ENCODE results near the gene HYOU1. TPM values are rescaled to one million over a fixed set of nuclear protein-coding genes. Genes with fewer than 3 reads are reported as not detected.

HYOU1 gene
- total and polyA plus RNA-seq, 2 donors (not counting 1 experiment from before 2014, with no cell fraction given), result 73.7 to 85.6 TPM

DNA sequence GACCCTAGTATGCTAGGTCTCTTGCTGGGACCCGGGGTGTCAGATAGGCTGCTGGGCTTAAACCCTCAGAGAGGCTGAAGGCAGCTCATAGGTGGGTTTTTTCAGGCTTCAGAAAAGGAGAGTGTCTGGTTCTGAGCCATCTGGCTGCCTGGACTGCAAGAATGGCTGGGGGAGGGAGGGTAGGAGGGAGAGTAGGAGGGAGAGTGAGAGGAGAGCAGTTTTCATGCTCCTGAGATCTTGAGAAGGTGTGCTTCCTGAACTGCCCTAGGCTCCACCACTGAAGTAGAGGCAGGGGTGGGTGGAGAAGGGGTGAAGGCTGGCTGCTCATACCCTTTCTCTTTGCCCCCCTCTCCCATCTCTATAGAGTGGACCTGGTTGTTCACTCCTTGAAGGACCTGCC lies 32.3 kb upstream of the HYOU1 start:
- TF ChIP-seq CTCF (conservative IDR thresholded peaks at IDR 0.05 in 1 of 2, IDR thresholded peaks at IDR 0.05 in 1 of 2; ENCODE audit: low read depth in 1 of 2, low read length in 2 of 2), result no peak
- TF ChIP-seq EZH2 (IDR thresholded peaks at IDR 0.05; ENCODE audit: low read length, missing control alignments), result no peak
- Histone ChIP-seq H3K4me2 (ENCODE audit: extremely low read depth, insufficient read depth, low read length) (no peak overlapping the region), H2AFZ (ENCODE audit: low read length) (no peak overlapping the region), H4K20me1 (ENCODE audit: control insufficient read depth, extremely low read depth, insufficient read depth, low read length) (no peaks in the 10 kb centered on the region), H3K4me1 (ENCODE audit: control insufficient read depth, extremely low read depth, insufficient read depth, low read length) (peaks cover 14% of the 10 kb centered on the region), H3K27ac (ENCODE audit: insufficient read depth, low read length) (no peak overlapping the region), H3K9me3 (ENCODE audit: control insufficient read depth, insufficient read depth, low read depth, low read length) (no peaks in the 10 kb centered on the region), H3K27me3 (ENCODE audit: control insufficient read depth, insufficient read depth, low read length) (no peaks in the 10 kb centered on the region), H3K79me2 (ENCODE audit: control insufficient read depth, insufficient read depth, low read length) (peaks cover 37% of the 10 kb centered on the region), H3K36me3 (ENCODE audit: control insufficient read depth, insufficient read depth, low read length) (peaks cover 12% of the 10 kb centered on the region), H3K9ac (ENCODE audit: insufficient read depth, low read length) (no peak overlapping the region), H3K4me3 (replicated peaks in 1 of 4; ENCODE audit: control extremely low read depth in 1 of 4, insufficient read depth in 1 of 4, low read depth in 3 of 4, low read length in 4 of 4) (no peak overlapping the region)
- no peak for DNase-seq (ENCODE audit: low read depth in 2 of 2)

DNA sequence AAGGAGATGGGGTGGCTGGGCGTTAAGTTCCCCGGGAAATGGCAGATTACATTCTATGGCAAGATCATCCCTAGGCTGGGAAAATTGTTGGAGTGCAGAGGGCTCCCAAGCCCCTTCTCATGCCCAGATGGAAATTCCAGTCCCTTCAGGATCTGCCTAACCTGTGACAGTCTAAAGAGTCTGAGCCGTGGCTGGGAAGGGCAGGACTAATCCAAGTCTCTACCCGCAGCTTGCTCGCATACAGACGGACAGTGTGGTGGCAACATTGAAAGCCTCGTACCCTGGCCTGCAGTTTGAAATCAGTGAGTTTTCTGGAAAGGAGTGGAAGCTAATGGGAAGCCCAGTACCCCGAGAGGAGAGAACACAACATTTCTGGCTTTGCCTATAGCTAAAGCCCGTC lies 31.4 kb upstream of the HYOU1 start:
- no peak overlapping the region for H2AFZ ChIP-seq (ENCODE audit: low read length)
- no peaks in the 10 kb centered on the region for H3K27me3 ChIP-seq (ENCODE audit: control insufficient read depth, insufficient read depth, low read length)
- peaks cover 28% of the 10 kb centered on the region for H3K79me2 ChIP-seq (ENCODE audit: control insufficient read depth, insufficient read depth, low read length)
- H3K9me3 ChIP-seq (ENCODE audit: control insufficient read depth, insufficient read depth, low read depth, low read length), result no peaks in the 10 kb centered on the region
- no peak overlapping the region for H3K9ac ChIP-seq (ENCODE audit: insufficient read depth, low read length)
- H3K4me1 ChIP-seq (ENCODE audit: control insufficient read depth, extremely low read depth, insufficient read depth, low read length), result peaks cover 15% of the 10 kb centered on the region
- no peak overlapping the region for H3K27ac ChIP-seq (ENCODE audit: insufficient read depth, low read length)
- no peaks in the 10 kb centered on the region for H4K20me1 ChIP-seq (ENCODE audit: control insufficient read depth, extremely low read depth, insufficient read depth, low read length)
- H3K4me3 ChIP-seq (replicated peaks in 1 of 4; ENCODE audit: control extremely low read depth in 1 of 4, insufficient read depth in 1 of 4, low read depth in 3 of 4, low read length in 4 of 4), result no peak overlapping the region
- no peak for TF ChIP-seq CTCF (conservative IDR thresholded peaks at IDR 0.05 in 1 of 2, IDR thresholded peaks at IDR 0.05 in 1 of 2; ENCODE audit: low read depth in 1 of 2, low read length in 2 of 2)
- TF ChIP-seq EZH2 (IDR thresholded peaks at IDR 0.05; ENCODE audit: low read length, missing control alignments), result no peak
- DNase-seq (ENCODE audit: low read depth in 2 of 2), result no peak
- peaks cover 10% of the 10 kb centered on the region for H3K36me3 ChIP-seq (ENCODE audit: control insufficient read depth, insufficient read depth, low read length)
- H3K4me2 ChIP-seq (ENCODE audit: extremely low read depth, insufficient read depth, low read length), result no peak overlapping the region

- Histone ChIP-seq H3K4me3 (replicated peaks in 1 of 4; ENCODE audit: control extremely low read depth in 1 of 4, insufficient read depth in 1 of 4, low read depth in 3 of 4, low read length in 4 of 4) (no peak overlapping the region), H4K20me1 (ENCODE audit: control insufficient read depth, extremely low read depth, insufficient read depth, low read length) (no peaks in the 10 kb centered on the region), H3K27me3 (ENCODE audit: control insufficient read depth, insufficient read depth, low read length) (no peaks in the 10 kb centered on the region), H2AFZ (ENCODE audit: low read length) (no peak overlapping the region), H3K36me3 (ENCODE audit: control insufficient read depth, insufficient read depth, low read length) (peaks cover 10% of the 10 kb centered on the region), H3K4me1 (ENCODE audit: control insufficient read depth, extremely low read depth, insufficient read depth, low read length) (peaks cover 9% of the 10 kb centered on the region), H3K4me2 (ENCODE audit: extremely low read depth, insufficient read depth, low read length) (no peak overlapping the region), H3K9me3 (ENCODE audit: control insufficient read depth, insufficient read depth, low read depth, low read length) (no peaks in the 10 kb centered on the region), H3K27ac (ENCODE audit: insufficient read depth, low read length) (no peak overlapping the region), H3K79me2 (ENCODE audit: control insufficient read depth, insufficient read depth, low read length) (peaks cover 22% of the 10 kb centered on the region), H3K9ac (ENCODE audit: insufficient read depth, low read length) (no peak overlapping the region)
- DNase-seq (ENCODE audit: low read depth in 2 of 2), result no peak
- TF ChIP-seq CTCF (conservative IDR thresholded peaks at IDR 0.05 in 1 of 2, IDR thresholded peaks at IDR 0.05 in 1 of 2; ENCODE audit: low read depth in 1 of 2, low read length in 2 of 2) (no peak), EZH2 (IDR thresholded peaks at IDR 0.05; ENCODE audit: low read length, missing control alignments) (no peak)
These were observed 30.8 kb upstream of the HYOU1 start for GRCh38 chr11:119087747-119088241.
